ENCODE results near the gene ZNG1B. TPM values are rescaled to one million over a fixed set of nuclear protein-coding genes. Genes with fewer than 3 reads are reported as not detected.
"Not testable (repeated sequence)": the region's sequence is repeated elsewhere in the genome, so short reads cannot be mapped to it uniquely, and the experiment has no call there.

ZNG1B gene
- total RNA-seq, 1 donor from 2014 or later = 30.2 TPM

- H3K4me1 ChIP-seq; ATAC-seq; DNase-seq; H3K4me3 ChIP-seq; H3K9me3 ChIP-seq; intact Hi-C loops (cut with DNase I); H3K36me3 ChIP-seq; H3K27ac ChIP-seq: not testable (repeated sequence)
- H3K27me3 ChIP-seq = peaks cover 45% of the 10 kb centered on the region
These were observed 70.7 kb downstream of the ZNG1B start for GRCh38 chr2:113508187-113508586.

GRCh38 chr2:113510913-113511312, 73.4 kb downstream of the ZNG1B start:
- intact Hi-C loops (cut with DNase I); ATAC-seq; H3K4me3 ChIP-seq: not testable (repeated sequence)

GRCh38 chr2:113511859-113512258, 74.4 kb downstream of the ZNG1B start:
- intact Hi-C loops (cut with DNase I); H3K36me3 ChIP-seq; H3K4me3 ChIP-seq; H3K9me3 ChIP-seq; ATAC-seq; H3K4me1 ChIP-seq; DNase-seq; H3K27ac ChIP-seq: not testable (repeated sequence)
- peaks cover 21% of the 10 kb centered on the region for H3K27me3 ChIP-seq

More at GRCh38 chr2:113510913-113511312, 73.4 kb downstream of the ZNG1B start:
- not testable (repeated sequence) for H3K9me3 ChIP-seq, H3K27ac ChIP-seq, DNase-seq, H3K36me3 ChIP-seq, H3K4me1 ChIP-seq
- peaks cover 23% of the 10 kb centered on the region for H3K27me3 ChIP-seq

- H3K27me3 ChIP-seq; H3K9me3 ChIP-seq; H3K36me3 ChIP-seq; intact Hi-C loops (cut with DNase I); ATAC-seq; H3K4me1 ChIP-seq; H3K4me3 ChIP-seq; H3K27ac ChIP-seq; DNase-seq: not testable (repeated sequence)
These were observed 78.0 kb downstream of the ZNG1B start for GRCh38 chr2:113515457-113515856.

GRCh38 chr2:113515995-113516394, 78.5 kb downstream of the ZNG1B start:
- H3K27ac ChIP-seq; H3K4me1 ChIP-seq; H3K9me3 ChIP-seq; DNase-seq; H3K27me3 ChIP-seq; ATAC-seq; H3K36me3 ChIP-seq; H3K4me3 ChIP-seq; intact Hi-C loops (cut with DNase I): not testable (repeated sequence)

GRCh38 chr2:113517025-113517424, 79.5 kb downstream of the ZNG1B start:
- ATAC-seq; H3K27me3 ChIP-seq; H3K4me1 ChIP-seq; H3K4me3 ChIP-seq; intact Hi-C loops (cut with DNase I); H3K9me3 ChIP-seq; H3K36me3 ChIP-seq; DNase-seq; H3K27ac ChIP-seq: not testable (repeated sequence)

GRCh38 chr2:113520837-113521236, 83.3 kb downstream of the ZNG1B start:
- not testable (repeated sequence) for DNase-seq, ATAC-seq, H3K9me3 ChIP-seq

GRCh38 chr2:113521492-113521891, 84.0 kb downstream of the ZNG1B start:
- H3K4me1 ChIP-seq; intact Hi-C loops (cut with DNase I); DNase-seq; H3K27ac ChIP-seq; H3K36me3 ChIP-seq; H3K27me3 ChIP-seq; ATAC-seq; H3K9me3 ChIP-seq; H3K4me3 ChIP-seq: not testable (repeated sequence)

More at GRCh38 chr2:113520837-113521236, 83.3 kb downstream of the ZNG1B start:
- H3K27ac ChIP-seq; H3K4me3 ChIP-seq; intact Hi-C loops (cut with DNase I); H3K4me1 ChIP-seq; H3K36me3 ChIP-seq; H3K27me3 ChIP-seq: not testable (repeated sequence)

GRCh38 chr2:113524986-113525385, 87.5 kb downstream of the ZNG1B start:
- ATAC-seq; DNase-seq; H3K9me3 ChIP-seq; intact Hi-C loops (cut with DNase I); H3K4me1 ChIP-seq; H3K27me3 ChIP-seq; H3K36me3 ChIP-seq; H3K27ac ChIP-seq; H3K4me3 ChIP-seq: not testable (repeated sequence)

- H3K9me3 ChIP-seq; intact Hi-C loops (cut with DNase I); H3K4me3 ChIP-seq; DNase-seq; H3K4me1 ChIP-seq; H3K27me3 ChIP-seq; H3K36me3 ChIP-seq; H3K27ac ChIP-seq: not testable (repeated sequence)
- peak; percentile 98 for ATAC-seq
- peak; percentile 15 for TF ChIP-seq CTCF (IDR thresholded peaks at IDR 0.05)
These were observed 90.0 kb downstream of the ZNG1B start for GRCh38 chr2:113527350-113528045.

GRCh38 chr2:113528126-113528525, 90.6 kb downstream of the ZNG1B start:
- H3K27ac ChIP-seq; H3K4me3 ChIP-seq; ATAC-seq; H3K4me1 ChIP-seq; H3K36me3 ChIP-seq; intact Hi-C loops (cut with DNase I); H3K27me3 ChIP-seq; H3K9me3 ChIP-seq; DNase-seq: not testable (repeated sequence)

- H3K27ac ChIP-seq; H3K9me3 ChIP-seq; H3K36me3 ChIP-seq; H3K27me3 ChIP-seq; intact Hi-C loops (cut with DNase I); H3K4me3 ChIP-seq; ATAC-seq; H3K4me1 ChIP-seq; DNase-seq: not testable (repeated sequence)
These were observed 91.4 kb downstream of the ZNG1B start for GRCh38 chr2:113528904-113529303.

- H3K4me3 ChIP-seq; H3K27me3 ChIP-seq; H3K9me3 ChIP-seq; H3K4me1 ChIP-seq; ATAC-seq; intact Hi-C loops (cut with DNase I); H3K36me3 ChIP-seq; H3K27ac ChIP-seq; DNase-seq: not testable (repeated sequence)
These were observed 95.5 kb downstream of the ZNG1B start for GRCh38 chr2:113532991-113533390.

- intact Hi-C loops (cut with DNase I); DNase-seq: not testable (repeated sequence)
- ATAC-seq = peak; percentile 74
These were observed 99.1 kb downstream of the ZNG1B start for GRCh38 chr2:113536573-113536972.

More at GRCh38 chr2:113536573-113536972, 99.1 kb downstream of the ZNG1B start:
- H3K4me1 ChIP-seq, H3K9me3 ChIP-seq, H3K4me3 ChIP-seq, H3K27me3 ChIP-seq, H3K36me3 ChIP-seq, H3K27ac ChIP-seq: not testable (repeated sequence)
